Brain microvascular endothelial cell (primary cell): ENCODE data around the gene COPRS.
"Not testable (repeated sequence)": the region's sequence is repeated elsewhere in the genome, so short reads cannot be mapped to it uniquely, and the experiment has no call there.

Experiments
- DNase-seq: peaks from one replicate; pipeline ENCODE4 v3.0.0-alpha.2; 2020
- H3K27ac ChIP-seq: fragments of 250-450 bp; sonication (Bioruptor Pico); 2 replicates; pipeline ENCODE4 v1.5.1; 2020; ENCODE audit warnings: mild to moderate bottlenecking, moderate library complexity
- H3K27me3 ChIP-seq: fragments of 250-450 bp; sonication (Bioruptor Pico); replicated peaks from 2 replicates; pipeline ENCODE4 v1.5.1; 2020; ENCODE audit warnings: mild to moderate bottlenecking
- H3K36me3 ChIP-seq: fragments of 250-450 bp; sonication (Bioruptor Pico); replicated peaks from 2 replicates; pipeline ENCODE4 v1.5.1; 2020; ENCODE audit warnings: mild to moderate bottlenecking
- H3K4me3 ChIP-seq: 2 replicates; pipeline ENCODE4 v1.5.1; 2011; ENCODE audit warnings: low read depth, mild to moderate bottlenecking, control low read depth, low read length, moderate library complexity
- CTCF ChIP-seq: IDR thresholded peaks from 2 replicates; pipeline ENCODE4 v1.5.1; 2011; ENCODE audit warnings: low read depth, mild to moderate bottlenecking, moderate library complexity, low read length, control low read depth, inconsistent platforms; ENCODE audit errors: missing control alignments
- in situ Hi-C: cut with HindIII; loops from 2 replicates; pipeline ENCODE4 v1.10.0; 2017; ENCODE audit warnings: low sequenced_read_pairs, low pct_ligation_motif_present

The COPRS gene

GRCh38 chr17:31825961-31826691 lies 32.9 kb downstream of the COPRS start:
- no peak for TF ChIP-seq CTCF

GRCh38 chr17:31824766-31825360 lies 34.2 kb downstream of the COPRS start:
- in situ Hi-C loops = no loop called here
- TF ChIP-seq CTCF = no peak
- no peak for DNase-seq

More at GRCh38 chr17:31825961-31826691, 32.9 kb downstream of the COPRS start:
- H3K36me3 ChIP-seq = no peaks in the 10 kb centered on the region
- H3K4me3 ChIP-seq = no peak overlapping the region
- no peaks in the 10 kb centered on the region for H3K27me3 ChIP-seq
- in situ Hi-C loops = no loop called here
- DNase-seq = no peak
- no peak overlapping the region for H3K27ac ChIP-seq

DNA sequence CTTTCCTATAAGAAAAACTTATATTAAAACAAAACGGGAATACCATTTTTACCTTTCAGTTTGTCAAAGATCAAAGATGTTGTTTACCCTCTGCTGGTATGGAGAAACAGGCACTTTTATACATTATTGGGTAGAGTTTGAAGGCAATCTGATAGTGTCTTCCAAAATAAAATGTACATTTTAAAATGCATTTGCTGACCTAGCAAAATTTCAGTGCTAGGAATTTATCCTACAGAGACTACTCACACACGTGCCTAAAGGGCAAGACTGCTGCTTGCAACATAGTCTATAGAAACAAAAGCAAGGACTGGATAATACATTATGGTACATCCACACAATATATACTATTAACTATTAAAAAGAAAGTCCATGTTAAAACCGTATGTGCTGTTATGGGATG lies 36.0 kb downstream of the COPRS start:
- no peak overlapping the region for H3K4me3 ChIP-seq
- H3K36me3 ChIP-seq = no peaks in the 10 kb centered on the region
- no peak for TF ChIP-seq CTCF
- in situ Hi-C loops = no loop called here
- no peak for DNase-seq
- no peaks in the 10 kb centered on the region for H3K27me3 ChIP-seq
- H3K27ac ChIP-seq = no peak overlapping the region

More at GRCh38 chr17:31824766-31825360, 34.2 kb downstream of the COPRS start:
- Histone ChIP-seq H3K27ac (no peak overlapping the region), H3K27me3 (no peaks in the 10 kb centered on the region), H3K4me3 (no peak overlapping the region), H3K36me3 (no peaks in the 10 kb centered on the region)

DNA sequence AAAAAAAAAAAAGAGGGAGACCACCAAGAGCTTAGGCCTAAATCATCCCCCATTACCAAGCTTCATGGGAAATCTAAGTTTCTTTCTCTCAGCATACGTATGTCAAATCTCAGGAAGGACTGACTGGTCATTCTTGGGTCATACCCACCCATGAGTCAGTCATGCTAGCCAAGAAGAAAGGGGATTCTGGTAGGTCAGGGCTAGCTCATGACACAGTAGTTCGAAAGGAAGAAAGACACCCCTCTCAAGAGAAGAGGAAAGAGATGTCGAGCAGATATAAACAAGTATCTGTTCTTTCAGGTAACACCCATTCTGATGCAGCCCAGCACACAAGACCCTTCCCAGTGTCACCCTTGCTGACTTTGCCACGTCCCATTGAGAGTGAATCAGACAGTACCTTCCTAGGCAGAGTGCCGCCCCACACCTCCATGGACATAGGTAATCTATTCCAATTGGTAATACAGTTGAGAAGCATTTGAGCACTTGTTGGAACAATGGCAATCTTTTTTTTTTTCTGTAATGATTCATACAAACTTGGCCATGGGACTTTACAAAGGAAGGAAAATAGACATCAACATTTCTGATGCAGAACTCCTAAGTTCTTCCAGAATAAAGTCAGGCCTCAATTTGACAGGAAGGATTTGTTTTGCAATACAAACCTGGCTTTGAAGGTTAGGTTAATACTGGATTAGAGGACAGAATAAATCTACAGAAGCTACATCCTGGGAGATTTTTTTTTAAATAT lies 38.2 kb downstream of the COPRS start:
- H3K27me3 ChIP-seq = no peaks in the 10 kb centered on the region
- no peak overlapping the region for H3K27ac ChIP-seq
- H3K4me3 ChIP-seq = no peak overlapping the region
- no peak for TF ChIP-seq CTCF
- H3K36me3 ChIP-seq = no peaks in the 10 kb centered on the region
- in situ Hi-C loops = no loop called here
- DNase-seq = no peak

GRCh38 chr17:31819578-31819977 lies 39.5 kb downstream of the COPRS start:
- no peak for TF ChIP-seq CTCF
- in situ Hi-C loops = no loop called here
- H3K27ac ChIP-seq = no peak overlapping the region

GRCh38 chr17:31818863-31819262 lies 40.2 kb downstream of the COPRS start:
- H3K27me3 ChIP-seq, in situ Hi-C loops, DNase-seq, H3K4me3 ChIP-seq, H3K36me3 ChIP-seq, H3K27ac ChIP-seq: not testable (repeated sequence)

More at GRCh38 chr17:31819578-31819977, 39.5 kb downstream of the COPRS start:
- H3K4me3 ChIP-seq = no peak overlapping the region
- H3K36me3 ChIP-seq = no peaks in the 10 kb centered on the region
- no peak for DNase-seq
- H3K27me3 ChIP-seq = no peaks in the 10 kb centered on the region
